Subcutaneous abdominal adipose tissue (tissue), 5 donors: ENCODE data around the gene SIPA1.
A peak's percentile ranks its signal among the peaks of the same experiment; 100 is the strongest.

Experiments
- H3K27ac ChIP-seq: one replicate; pipeline ENCODE4 v1.7.0; 2013; ENCODE audit warnings: low read depth, mild to moderate bottlenecking, inconsistent platforms, low read length, moderate library complexity
- H3K27me3 ChIP-seq, 5 donors: one replicate each; pipeline ENCODE4 v1.7.0; 2013; ENCODE audit warnings: low read length in 5 of 5, inconsistent platforms in 1 of 5; ENCODE audit not compliant: control insufficient read depth in 5 of 5, insufficient read depth in 4 of 5
- H3K36me3 ChIP-seq, 5 donors: one replicate each; pipeline ENCODE4 v1.7.0; 2013; ENCODE audit warnings: low read length in 5 of 5; ENCODE audit not compliant: control insufficient read depth in 5 of 5, insufficient read depth in 5 of 5
- H3K4me1 ChIP-seq, 5 donors: one replicate each; pipeline ENCODE4 v1.7.0; 2013; ENCODE audit warnings: low read length in 5 of 5, mild to moderate bottlenecking in 3 of 5, moderate library complexity in 1 of 5; ENCODE audit not compliant: control insufficient read depth in 5 of 5, insufficient read depth in 5 of 5
- H3K4me3 ChIP-seq, 5 donors: one replicate each; pipeline ENCODE4 v1.7.0; 2013; ENCODE audit warnings: low read length in 5 of 5, low read depth in 1 of 5
- H3K9ac ChIP-seq, 5 donors: one replicate each; pipeline ENCODE4 v1.7.0; 2013; ENCODE audit warnings: low read length in 5 of 5, mild to moderate bottlenecking in 4 of 5, moderate library complexity in 3 of 5
- H3K9me3 ChIP-seq, 5 donors: one replicate each; pipeline ENCODE4 v1.7.0; 2013; ENCODE audit warnings: low read length in 5 of 5; ENCODE audit not compliant: control insufficient read depth in 5 of 5
- donor health status: healthy.
- donor health status: healthy.
- donor health status: healthy.
- donor health status: healthy.
- donor health status: healthy.

The SIPA1 gene

GRCh38 chr11:65609229-65609628 is 28.7 kb upstream of the SIPA1 start:
- Histone ChIP-seq H3K4me1 (peaks cover 4 to 70% (median 61%) of the 10 kb centered on the region in 5 donors), H3K4me3 (peak overlapping the region in 1 of 5 donors; percentile 89), H3K27me3 (no peaks in the 10 kb centered on the region), H3K36me3 (peaks cover 0 to 70% (median 53%) of the 10 kb centered on the region in 5 donors), H3K27ac (peak overlapping the region; percentile 91), H3K9me3 (no peaks in the 10 kb centered on the region), H3K9ac (peak overlapping the region in 1 of 5 donors; percentile 81)

DNA sequence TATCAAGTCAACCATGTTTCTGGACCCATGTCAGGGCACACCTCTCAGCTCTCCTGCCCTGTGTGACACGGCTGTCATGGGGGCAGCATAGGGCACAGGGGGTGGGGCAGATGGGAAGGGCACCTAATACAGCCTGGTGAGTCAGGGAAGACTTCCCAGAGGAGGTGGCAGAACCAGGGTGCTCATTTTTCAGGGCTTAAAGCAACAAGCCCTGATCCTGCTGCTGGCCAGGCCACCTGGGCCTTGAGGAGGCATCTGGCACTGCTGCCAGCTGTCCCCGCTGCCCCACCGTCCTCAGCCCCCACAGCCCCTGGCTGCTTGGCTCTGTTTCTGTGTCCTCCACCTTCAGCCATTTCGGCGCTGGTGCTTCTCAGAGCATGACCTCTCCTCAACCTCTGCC is 28.2 kb upstream of the SIPA1 start:
- Histone ChIP-seq H3K4me1 (peaks cover 4 to 74% (median 64%) of the 10 kb centered on the region in 5 donors), H3K27me3 (no peaks in the 10 kb centered on the region), H3K4me3 (peak overlapping the region in 2 of 5 donors; percentile 10 to 89), H3K36me3 (peaks cover 0 to 65% (median 49%) of the 10 kb centered on the region in 5 donors), H3K27ac (peak overlapping the region; percentile 91), H3K9me3 (no peaks in the 10 kb centered on the region), H3K9ac (peak overlapping the region in 1 of 5 donors; percentile 81)

DNA sequence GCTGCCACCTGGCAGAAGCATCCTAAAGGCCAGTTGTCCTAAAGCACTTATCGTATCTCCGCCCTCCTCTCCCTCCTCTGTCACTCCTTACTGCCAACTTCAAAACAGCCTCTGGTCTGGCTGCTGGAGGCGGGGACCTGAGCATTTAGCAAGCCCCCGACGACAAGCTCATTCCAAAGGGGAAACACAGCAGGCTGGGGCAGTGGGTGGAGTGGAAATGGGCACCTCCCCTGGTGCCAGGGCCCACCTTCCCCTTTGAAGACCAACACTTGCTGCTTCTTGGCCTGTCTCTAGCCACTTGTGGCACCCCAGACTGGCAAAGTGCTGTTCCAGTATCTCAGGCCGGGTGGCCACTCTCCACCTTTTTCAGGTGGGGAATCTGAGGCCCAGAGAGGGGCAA is 27.5 kb upstream of the SIPA1 start:
- H3K9me3 ChIP-seq = no peaks in the 10 kb centered on the region
- H3K9ac ChIP-seq = peak overlapping the region in 4 of 5 donors; percentile 5 to 90 (median 49)
- peaks cover 0 to 58% (median 42%) of the 10 kb centered on the region in 5 donors for H3K36me3 ChIP-seq
- no peaks in the 10 kb centered on the region for H3K27me3 ChIP-seq
- H3K4me1 ChIP-seq = peaks cover 4 to 78% (median 67%) of the 10 kb centered on the region in 5 donors
- H3K4me3 ChIP-seq = peak overlapping the region in 4 of 5 donors; percentile 17 to 95 (median 84)
- H3K27ac ChIP-seq = peak overlapping the region; percentile 91

- peaks cover 4 to 80% (median 68%) of the 10 kb centered on the region in 5 donors for H3K4me1 ChIP-seq
- H3K9ac ChIP-seq = peak overlapping the region; percentile 5 to 92 (median 59)
- H3K9me3 ChIP-seq = no peaks in the 10 kb centered on the region
- no peaks in the 10 kb centered on the region for H3K27me3 ChIP-seq
- H3K27ac ChIP-seq = peak overlapping the region; percentile 91
- H3K36me3 ChIP-seq = peaks cover 0 to 50% (median 34%) of the 10 kb centered on the region in 5 donors
- H3K4me3 ChIP-seq = peak overlapping the region; percentile 66 to 95 (median 78)
These were observed 26.7 kb upstream of the SIPA1 start for GRCh38 chr11:65611028-65611757.

GRCh38 chr11:65611758-65612603 is 25.9 kb upstream of the SIPA1 start:
- Histone ChIP-seq H3K27ac (peak overlapping the region; percentile 91), H3K9ac (peak overlapping the region; percentile 22 to 92 (median 73)), H3K4me1 (peaks cover 9 to 83% (median 70%) of the 10 kb centered on the region in 5 donors), H3K4me3 (peak overlapping the region; percentile 66 to 95 (median 78)), H3K9me3 (no peaks in the 10 kb centered on the region), H3K27me3 (no peaks in the 10 kb centered on the region), H3K36me3 (peaks cover 0 to 48% (median 30%) of the 10 kb centered on the region in 5 donors)

GRCh38 chr11:65612691-65613090 is 25.2 kb upstream of the SIPA1 start:
- peak overlapping the region; percentile 91 for H3K27ac ChIP-seq
- no peaks in the 10 kb centered on the region for H3K9me3 ChIP-seq
- H3K27me3 ChIP-seq = no peaks in the 10 kb centered on the region
- H3K36me3 ChIP-seq = peaks cover 0 to 50% (median 30%) of the 10 kb centered on the region in 5 donors
- peaks cover 10 to 83% (median 69%) of the 10 kb centered on the region in 5 donors for H3K4me1 ChIP-seq
- peak overlapping the region; percentile 22 to 92 (median 68) for H3K9ac ChIP-seq
- H3K4me3 ChIP-seq = peak overlapping the region; percentile 66 to 95 (median 78)

- peak overlapping the region in 4 of 5 donors; percentile 60 to 92 (median 90) for H3K9ac ChIP-seq
- H3K9me3 ChIP-seq = no peaks in the 10 kb centered on the region
- H3K27ac ChIP-seq = peak overlapping the region; percentile 91
- H3K36me3 ChIP-seq = peaks cover 0 to 50% (median 30%) of the 10 kb centered on the region in 5 donors
- H3K4me3 ChIP-seq = peak overlapping the region; percentile 66 to 95 (median 78)
- H3K27me3 ChIP-seq = no peaks in the 10 kb centered on the region
- H3K4me1 ChIP-seq = peaks cover 10 to 77% (median 63%) of the 10 kb centered on the region in 5 donors
These were observed 24.6 kb upstream of the SIPA1 start for GRCh38 chr11:65613091-65613928.

- H3K36me3 ChIP-seq = peaks cover 0 to 53% (median 45%) of the 10 kb centered on the region in 5 donors
- peak within 1 kb of the TSS; percentile 91 for H3K27ac ChIP-seq
- peak within 1 kb of the TSS; percentile 82 to 90 (median 88) for H3K9ac ChIP-seq
- no peaks in the 10 kb centered on the region for H3K27me3 ChIP-seq
- H3K4me3 ChIP-seq = peak within 1 kb of the TSS; percentile 79 to 98 (median 89)
- H3K9me3 ChIP-seq = no peaks in the 10 kb centered on the region
- peaks cover 10 to 58% (median 47%) of the 10 kb centered on the region in 5 donors for H3K4me1 ChIP-seq
These were observed 22.5 kb upstream of the SIPA1 start, which contains the start of gene PCNX3 for GRCh38 chr11:65615229-65615949. PCNX3 (plus strand) TSS chr11:65615776; CDS start chr11:65616312, 536 bp downstream.
